Mesendoderm (in vitro differentiated cells): ENCODE results near the gene CARD9.

Experiments used
- DNase-seq: peaks from one replicate; pipeline ENCODE4 v3.0.0; 2013
- H2AK5ac ChIP-seq: 2 replicates; pipeline ENCODE4 v1.6.1; 2013; ENCODE audit warnings: low read length, inconsistent platforms
- H2BK120ac ChIP-seq: 2 replicates; pipeline ENCODE4 v1.6.1; 2013; ENCODE audit warnings: low read depth, mild to moderate bottlenecking, low read length, moderate library complexity, mixed read lengths
- H2BK15ac ChIP-seq: replicated peaks from 2 replicates; pipeline ENCODE4 v1.6.1; 2013; ENCODE audit warnings: low read depth, mild to moderate bottlenecking, moderate library complexity
- H2BK5ac ChIP-seq: 2 replicates; pipeline ENCODE4 v1.6.1; 2013; ENCODE audit warnings: low read length, inconsistent platforms
- H3K18ac ChIP-seq: 2 replicates; pipeline ENCODE4 v1.6.1; 2013; ENCODE audit warnings: mild to moderate bottlenecking, low read length, mixed read lengths
- H3K23ac ChIP-seq: one replicate; pipeline ENCODE4 v1.6.1; 2013; ENCODE audit warnings: low read length
- H3K27ac ChIP-seq: 2 replicates; pipeline ENCODE4 v1.5.1; 2013; ENCODE audit warnings: low read depth, mild to moderate bottlenecking, inconsistent platforms, low read length, moderate library complexity
- H3K27me3 ChIP-seq: 2 replicates; pipeline ENCODE4 v1.6.1; 2013; ENCODE audit warnings: low read length, control low read depth, mild to moderate bottlenecking, inconsistent platforms; ENCODE audit not compliant: insufficient read depth, poor library complexity
- H3K36me3 ChIP-seq: 2 replicates; pipeline ENCODE4 v1.6.1; 2013; ENCODE audit warnings: low read length, inconsistent platforms; ENCODE audit not compliant: control insufficient read depth, insufficient read depth
- H3K4ac ChIP-seq: one replicate; pipeline ENCODE4 v1.6.1; 2013; ENCODE audit warnings: low read depth, mild to moderate bottlenecking, low read length, moderate library complexity
- H3K4me1 ChIP-seq: 2 replicates; pipeline ENCODE4 v1.6.1; 2013; ENCODE audit warnings: low read depth, low read length, inconsistent platforms; ENCODE audit not compliant: control insufficient read depth
- H3K4me2 ChIP-seq: 2 replicates; pipeline ENCODE4 v1.6.1; 2013; ENCODE audit warnings: low read length
- H3K4me3 ChIP-seq: 2 replicates; pipeline ENCODE4 v1.5.1; 2013; ENCODE audit warnings: mild to moderate bottlenecking, low read length
- H3K56ac ChIP-seq: one replicate; pipeline ENCODE4 v1.6.1; 2013; ENCODE audit warnings: low read length
- H3K79me1 ChIP-seq: 2 replicates; pipeline ENCODE4 v1.6.1; 2013; ENCODE audit warnings: low read length, inconsistent platforms
- H3K79me2 ChIP-seq: 2 replicates; pipeline ENCODE4 v1.6.1; 2013; ENCODE audit warnings: mild to moderate bottlenecking, low read length; ENCODE audit not compliant: control insufficient read depth, insufficient read depth
- H3K9ac ChIP-seq: 2 replicates; pipeline ENCODE4 v1.6.1; 2013; ENCODE audit warnings: low read length, inconsistent platforms
- H4K5ac ChIP-seq: one replicate; pipeline ENCODE4 v1.6.1; 2013; ENCODE audit warnings: low read length
- H4K8ac ChIP-seq: one replicate; pipeline ENCODE4 v1.6.1; 2013; ENCODE audit warnings: low read depth, mild to moderate bottlenecking, control low read depth, low read length, moderate library complexity
- WGBS: extraction: QIAGEN DNeasy Blood & Tissue Kit; methylation state at CpG from one replicate; pipeline ENCODE4 v1.1.7; 2013; ENCODE audit warnings: low lambda C conversion rate, missing lambda C conversion rate; ENCODE audit not compliant: insufficient coverage; ENCODE audit errors: extremely low coverage; 5-methylcytosine and 5-hydroxymethylcytosine counted together

Gene CARD9

GRCh38 chr9:136378170-136379002, 4.9 kb upstream of the CARD9 start:
- DNase-seq = no peak
- no peak overlapping the region for H2BK5ac ChIP-seq
- WGBS = no CpG with 5 or more reads among the region's 28 CpGs

GRCh38 chr9:136377341-136378169, 4.1 kb upstream of the CARD9 start:
- Histone ChIP-seq H3K18ac (no peak overlapping the region), H3K4me3 (no peak overlapping the region), H2BK5ac (no peak overlapping the region), H2BK120ac (no peak overlapping the region), H3K23ac (no peak overlapping the region), H2AK5ac (no peak overlapping the region), H3K27me3 (no peaks in the 10 kb centered on the region), H3K79me1 (no peaks in the 10 kb centered on the region), H3K56ac (no peak overlapping the region), H3K4me1 (no peaks in the 10 kb centered on the region), H3K79me2 (no peaks in the 10 kb centered on the region), H3K27ac (no peak overlapping the region), H3K9ac (no peak overlapping the region), H2BK15ac (no peak overlapping the region), H4K8ac (no peak overlapping the region), H3K4me2 (no peak overlapping the region), H4K5ac (no peak overlapping the region), H3K36me3 (peaks cover 2% of the 10 kb centered on the region), H3K4ac (no peak overlapping the region)
- DNase-seq = no peak
- no CpG with 5 or more reads among the region's 32 CpGs for WGBS

More at GRCh38 chr9:136378170-136379002, 4.9 kb upstream of the CARD9 start:
- no peak overlapping the region for H3K9ac ChIP-seq
- no peak overlapping the region for H4K8ac ChIP-seq
- H3K27ac ChIP-seq = no peak overlapping the region
- H3K36me3 ChIP-seq = peaks cover 5% of the 10 kb centered on the region
- H2AK5ac ChIP-seq = no peak overlapping the region
- H3K56ac ChIP-seq = no peak overlapping the region
- H3K18ac ChIP-seq = no peak overlapping the region
- H3K4me1 ChIP-seq = no peaks in the 10 kb centered on the region
- H3K4me3 ChIP-seq = no peak overlapping the region
- no peak overlapping the region for H3K4me2 ChIP-seq
- H3K4ac ChIP-seq = no peak overlapping the region
- no peaks in the 10 kb centered on the region for H3K27me3 ChIP-seq
- no peak overlapping the region for H3K23ac ChIP-seq
- H4K5ac ChIP-seq = no peak overlapping the region
- H2BK120ac ChIP-seq = no peak overlapping the region
- H2BK15ac ChIP-seq = no peak overlapping the region
- H3K79me1 ChIP-seq = no peaks in the 10 kb centered on the region
- H3K79me2 ChIP-seq = no peaks in the 10 kb centered on the region

- no peak overlapping the region for H2BK120ac ChIP-seq
- H3K4ac ChIP-seq = no peak overlapping the region
- H4K5ac ChIP-seq = no peak overlapping the region
- H3K27ac ChIP-seq = no peak overlapping the region
- no peaks in the 10 kb centered on the region for H3K79me2 ChIP-seq
- H3K36me3 ChIP-seq = peaks cover 1% of the 10 kb centered on the region
- H3K18ac ChIP-seq = no peak overlapping the region
- H3K56ac ChIP-seq = no peak overlapping the region
- no peak overlapping the region for H3K4me2 ChIP-seq
- WGBS = no CpG with 5 or more reads among the region's 8 CpGs
- H3K79me1 ChIP-seq = no peaks in the 10 kb centered on the region
- H3K4me3 ChIP-seq = no peak overlapping the region
- H2BK5ac ChIP-seq = no peak overlapping the region
- no peaks in the 10 kb centered on the region for H3K27me3 ChIP-seq
- H2AK5ac ChIP-seq = no peak overlapping the region
- H2BK15ac ChIP-seq = no peak overlapping the region
- no peak for DNase-seq
- H3K4me1 ChIP-seq = no peaks in the 10 kb centered on the region
- H3K9ac ChIP-seq = no peak overlapping the region
- no peak overlapping the region for H4K8ac ChIP-seq
- H3K23ac ChIP-seq = no peak overlapping the region
Observed at GRCh38 chr9:136376457-136376856, 3.0 kb upstream of the CARD9 start.

GRCh38 chr9:136375096-136375495, 1.6 kb upstream of the CARD9 start:
- Histone ChIP-seq H3K4ac (no peak overlapping the region), H3K4me2 (no peak overlapping the region), H4K8ac (no peak overlapping the region), H3K4me3 (no peak overlapping the region), H3K79me1 (no peaks in the 10 kb centered on the region), H2BK5ac (no peak overlapping the region), H2BK15ac (no peak overlapping the region), H3K27ac (no peak overlapping the region), H3K9ac (no peak overlapping the region), H3K56ac (no peak overlapping the region), H3K79me2 (no peaks in the 10 kb centered on the region), H3K23ac (no peak overlapping the region), H3K27me3 (no peaks in the 10 kb centered on the region), H2AK5ac (no peak overlapping the region), H4K5ac (no peak overlapping the region), H3K36me3 (peaks cover 1% of the 10 kb centered on the region), H2BK120ac (no peak overlapping the region), H3K4me1 (no peaks in the 10 kb centered on the region), H3K18ac (no peak overlapping the region)
- no CpG with 5 or more reads among the region's 12 CpGs for WGBS
- DNase-seq = no peak

GRCh38 chr9:136374183-136374575, 710 bp upstream of the CARD9 start:
- Histone ChIP-seq H2BK120ac (no peak overlapping the region), H3K4me1 (no peaks in the 10 kb centered on the region), H3K18ac (no peak overlapping the region), H3K79me1 (no peaks in the 10 kb centered on the region), H3K79me2 (no peaks in the 10 kb centered on the region), H3K4me3 (no peak overlapping the region), H2AK5ac (no peak overlapping the region), H4K8ac (no peak overlapping the region), H2BK15ac (no peak overlapping the region), H3K4me2 (no peak overlapping the region), H3K9ac (no peak overlapping the region), H2BK5ac (no peak overlapping the region), H3K36me3 (peaks cover 1% of the 10 kb centered on the region), H3K4ac (no peak overlapping the region), H3K27me3 (no peaks in the 10 kb centered on the region), H3K23ac (no peak overlapping the region), H3K27ac (no peak overlapping the region), H3K56ac (no peak overlapping the region), H4K5ac (no peak overlapping the region)
- no peak for DNase-seq
- WGBS = no CpG with 5 or more reads among the region's 14 CpGs
